Suprapubic skin (tissue), 4 donors: Measurements from ENCODE around the gene ASPRV1. TPM values are rescaled to one million over a fixed set of nuclear protein-coding genes. Genes with fewer than 3 reads are reported as not detected.

Experiments
- DNase-seq, 2 donors: peaks; one replicate each; pipeline ENCODE4 v3.0.0-alpha.2; 2019; ENCODE audit warnings: low spot score in 2 of 2
- H3K27ac ChIP-seq: fragments of 200-600 bp; sonication (generic); one replicate; pipeline ENCODE4 v1.5.1; 2019
- H3K27me3 ChIP-seq: fragments of 200-600 bp; sonication (generic); one replicate; pipeline ENCODE4 v1.5.1; 2019
- H3K36me3 ChIP-seq: fragments of 200-600 bp; sonication (generic); one replicate; pipeline ENCODE4 v1.5.1; 2019
- H3K4me1 ChIP-seq: fragments of 200-600 bp; sonication (generic); one replicate; pipeline ENCODE4 v1.5.1; 2019
- H3K4me3 ChIP-seq: fragments of 200-600 bp; sonication (generic); one replicate; pipeline ENCODE4 v1.5.1; 2019; ENCODE audit warnings: mild to moderate bottlenecking
- H3K9me3 ChIP-seq: fragments of 200-600 bp; sonication (generic); one replicate; pipeline ENCODE4 v1.5.1; 2019
- EP300 ChIP-seq: sonication (generic); formaldehyde crosslinking; IDR thresholded peaks from one replicate; pipeline ENCODE4 v1.6.1; 2017; ENCODE audit warnings: antibody characterized with exemption
- POLR2A ChIP-seq, 2 donors: fragments of 450-650 bp; IDR thresholded peaks; one replicate each; pipeline ENCODE4 v1.6.1; 2017; ENCODE audit warnings: antibody characterized with exemption in 2 of 2, mild to moderate bottlenecking in 2 of 2, moderate library complexity in 2 of 2
- POLR2AphosphoS5 ChIP-seq, 3 donors: sonication (generic); formaldehyde crosslinking; IDR thresholded peaks; one replicate each; pipeline ENCODE4 v1.6.1; 2017; ENCODE audit warnings: antibody characterized with exemption in 3 of 3
- WGBS: methylation state at CpG from one replicate; pipeline ENCODE4 v1.1.5; 2018; 5-methylcytosine and 5-hydroxymethylcytosine counted together
- total RNA-seq, 4 donors: library from RNA; depleted of rRNA; stranded (reverse); fragments of >200 nt; gene quantifications; one replicate each; pipeline ENCODE4 v1.1.0, GENCODE V29; 2016
- TF ChIP-seq, protein P1 (sequence below), 2 donors: fragments of 200-600 bp in 1 of 2; fragments of 450-650 bp in 1 of 2; sonication (generic) in 1 of 2; IDR thresholded peaks; one replicate each; pipeline ENCODE4 v1.5.1; 2016 to 2019; ENCODE audit warnings: antibody characterized with exemption in 2 of 2, mild to moderate bottlenecking in 1 of 2, moderate library complexity in 1 of 2

Gene ASPRV1
- total RNA-seq, 4 donors from 2014 or later = 45.3 to 805 (median 558) TPM

DNA sequence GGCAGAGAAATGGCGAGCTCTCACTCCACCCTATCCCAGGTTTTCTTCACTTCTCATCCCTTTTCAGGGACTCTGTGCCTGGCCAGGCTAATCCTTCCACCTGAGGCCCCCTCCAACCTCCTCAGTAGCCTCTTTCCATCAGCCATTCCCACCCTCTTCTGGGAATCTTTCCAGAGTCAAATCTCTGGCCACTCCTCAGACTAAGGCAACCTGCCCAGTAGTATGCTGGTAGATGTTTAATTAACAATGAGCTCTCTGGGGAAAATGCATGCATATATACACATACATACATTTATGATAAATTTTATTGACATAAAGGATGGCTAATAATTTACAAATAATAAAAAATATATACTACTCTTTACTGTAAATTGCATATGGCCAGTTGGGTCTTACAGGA lies 11.4 kb upstream of the ASPRV1 start:
- no peaks in the 10 kb centered on the region for H3K4me1 ChIP-seq
- WGBS = 95% methylated on average over 1 of the region's 1 CpG
- H3K36me3 ChIP-seq = no peaks in the 10 kb centered on the region
- TF ChIP-seq POLR2AphosphoS5 (IDR thresholded peaks at IDR 0.05) = no peak
- TF ChIP-seq EP300 = no peak
- TF ChIP-seq, protein P1, sequence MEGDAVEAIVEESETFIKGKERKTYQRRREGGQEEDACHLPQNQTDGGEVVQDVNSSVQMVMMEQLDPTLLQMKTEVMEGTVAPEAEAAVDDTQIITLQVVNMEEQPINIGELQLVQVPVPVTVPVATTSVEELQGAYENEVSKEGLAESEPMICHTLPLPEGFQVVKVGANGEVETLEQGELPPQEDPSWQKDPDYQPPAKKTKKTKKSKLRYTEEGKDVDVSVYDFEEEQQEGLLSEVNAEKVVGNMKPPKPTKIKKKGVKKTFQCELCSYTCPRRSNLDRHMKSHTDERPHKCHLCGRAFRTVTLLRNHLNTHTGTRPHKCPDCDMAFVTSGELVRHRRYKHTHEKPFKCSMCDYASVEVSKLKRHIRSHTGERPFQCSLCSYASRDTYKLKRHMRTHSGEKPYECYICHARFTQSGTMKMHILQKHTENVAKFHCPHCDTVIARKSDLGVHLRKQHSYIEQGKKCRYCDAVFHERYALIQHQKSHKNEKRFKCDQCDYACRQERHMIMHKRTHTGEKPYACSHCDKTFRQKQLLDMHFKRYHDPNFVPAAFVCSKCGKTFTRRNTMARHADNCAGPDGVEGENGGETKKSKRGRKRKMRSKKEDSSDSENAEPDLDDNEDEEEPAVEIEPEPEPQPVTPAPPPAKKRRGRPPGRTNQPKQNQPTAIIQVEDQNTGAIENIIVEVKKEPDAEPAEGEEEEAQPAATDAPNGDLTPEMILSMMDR (IDR thresholded peaks at IDR 0.05) = no peak
- TF ChIP-seq POLR2A (IDR thresholded peaks at IDR 0.05) = no peak
- no peaks in the 10 kb centered on the region for H3K9me3 ChIP-seq
- no peaks in the 10 kb centered on the region for H3K27me3 ChIP-seq
- H3K27ac ChIP-seq = no peak overlapping the region
- no peak overlapping the region for H3K4me3 ChIP-seq
- DNase-seq = no peak

DNA sequence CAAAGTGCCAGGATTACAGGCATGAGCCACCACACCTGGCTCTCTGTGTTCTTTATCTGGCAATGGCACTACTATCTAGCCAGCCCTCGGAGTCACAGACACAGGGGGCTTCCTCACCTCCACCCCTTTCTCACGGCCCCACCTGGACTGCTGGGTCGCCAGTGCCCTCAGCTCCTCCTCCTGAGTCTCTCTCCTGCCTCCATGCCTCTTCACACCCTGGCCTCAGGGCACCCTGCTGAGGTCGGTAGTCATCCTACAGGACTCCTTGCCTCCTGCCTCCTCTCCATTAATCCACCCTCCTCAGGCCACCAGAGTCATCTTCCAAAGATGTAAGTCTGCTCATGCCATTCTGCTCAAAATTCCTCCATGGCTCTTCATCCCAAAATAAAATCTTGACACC lies 8.6 kb upstream of the ASPRV1 start:
- Histone ChIP-seq H3K4me1 (no peaks in the 10 kb centered on the region), H3K9me3 (no peaks in the 10 kb centered on the region), H3K4me3 (no peak overlapping the region), H3K27me3 (no peaks in the 10 kb centered on the region), H3K36me3 (no peaks in the 10 kb centered on the region), H3K27ac (no peak overlapping the region)
- TF ChIP-seq POLR2A (IDR thresholded peaks at IDR 0.05) (no peak), POLR2AphosphoS5 (IDR thresholded peaks at IDR 0.05) (no peak), EP300 (no peak)
- TF ChIP-seq, protein P1 (IDR thresholded peaks at IDR 0.05) = no peak
- no peak for DNase-seq
- 67% methylated on average over 4 of the region's 4 CpGs for WGBS

DNA sequence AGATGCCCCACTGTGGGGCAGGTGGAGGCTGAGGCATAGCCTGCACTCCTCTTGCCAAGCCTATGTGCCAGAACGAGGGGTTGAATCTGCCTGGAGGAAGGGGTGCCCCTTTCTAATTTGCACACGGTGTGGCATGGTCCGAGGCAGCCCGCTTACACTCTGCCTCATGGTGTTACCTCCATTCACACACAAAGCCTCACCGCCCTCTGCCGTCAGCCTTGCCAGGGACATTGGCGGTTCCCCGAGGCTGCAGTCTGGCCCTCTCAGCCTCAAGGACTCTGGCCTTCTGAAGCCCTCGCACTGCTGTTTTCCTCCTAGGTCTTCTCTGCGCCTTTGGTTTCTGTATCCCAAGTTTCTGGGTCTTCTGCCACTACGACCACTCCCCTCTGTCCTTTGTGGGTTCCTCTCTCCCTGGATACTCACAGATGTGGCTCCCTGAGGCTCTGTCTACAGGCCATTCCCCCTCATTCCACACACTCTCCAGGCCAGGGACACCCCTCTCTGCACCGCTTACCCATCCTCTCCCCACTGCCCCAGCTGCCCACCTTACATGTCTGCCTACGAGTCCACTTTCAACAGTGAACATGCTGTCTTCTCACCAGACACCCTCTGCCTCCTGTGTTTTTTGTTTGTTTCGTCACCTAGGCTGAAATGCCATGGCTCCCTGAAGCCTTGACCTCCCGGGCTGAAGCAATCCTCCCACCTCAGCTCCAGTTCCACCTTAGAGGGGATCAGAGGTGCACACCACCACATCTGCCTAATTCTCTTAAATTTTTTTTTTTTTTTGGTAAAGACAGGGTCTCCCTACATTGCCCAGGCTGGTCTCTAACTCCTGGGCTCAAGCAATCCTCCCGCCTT lies 7.9 kb upstream of the ASPRV1 start:
- TF ChIP-seq, protein P1 (IDR thresholded peaks at IDR 0.05) = no peak
- TF ChIP-seq EP300 = no peak
- TF ChIP-seq POLR2AphosphoS5 (IDR thresholded peaks at IDR 0.05) = no peak
- no peak for TF ChIP-seq POLR2A (IDR thresholded peaks at IDR 0.05)
- no peaks in the 10 kb centered on the region for H3K27me3 ChIP-seq
- DNase-seq = no peak
- peaks cover 4% of the 10 kb centered on the region for H3K4me1 ChIP-seq
- H3K9me3 ChIP-seq = no peaks in the 10 kb centered on the region
- H3K36me3 ChIP-seq = no peaks in the 10 kb centered on the region
- H3K27ac ChIP-seq = no peak overlapping the region
- no peak overlapping the region for H3K4me3 ChIP-seq
- WGBS = 87% methylated on average over 16 of the region's 16 CpGs

DNA sequence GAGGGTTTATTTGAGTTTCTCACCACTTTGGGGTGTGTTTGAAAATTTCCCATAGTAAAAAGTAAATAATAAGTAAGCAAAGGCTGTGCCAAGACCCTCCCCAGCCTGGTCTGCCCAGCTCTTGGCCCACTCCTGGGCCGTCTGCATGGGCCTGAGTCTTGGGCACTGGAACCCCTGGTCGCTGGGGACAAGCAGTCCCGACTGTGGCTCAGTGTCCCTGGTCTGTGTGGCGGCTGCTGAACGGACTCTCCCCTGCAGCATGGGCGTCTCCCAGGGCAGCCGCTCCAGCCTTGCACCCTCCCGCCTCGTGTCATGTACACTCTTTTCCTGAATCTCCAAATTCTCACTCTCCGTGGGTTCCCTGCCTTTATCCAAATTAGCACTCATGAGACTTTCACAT lies 7.2 kb upstream of the ASPRV1 start:
- DNase-seq = no peak
- H3K27ac ChIP-seq = no peak overlapping the region
- 77% methylated on average over 9 of the region's 10 CpGs for WGBS
- H3K27me3 ChIP-seq = no peaks in the 10 kb centered on the region
- no peak overlapping the region for H3K4me3 ChIP-seq
- no peaks in the 10 kb centered on the region for H3K36me3 ChIP-seq
- H3K4me1 ChIP-seq = peaks cover 4% of the 10 kb centered on the region
- H3K9me3 ChIP-seq = no peaks in the 10 kb centered on the region
- TF ChIP-seq POLR2AphosphoS5 (IDR thresholded peaks at IDR 0.05) = no peak
- TF ChIP-seq, protein P1 (IDR thresholded peaks at IDR 0.05) = no peak
- no peak for TF ChIP-seq POLR2A (IDR thresholded peaks at IDR 0.05)
- no peak for TF ChIP-seq EP300

DNA sequence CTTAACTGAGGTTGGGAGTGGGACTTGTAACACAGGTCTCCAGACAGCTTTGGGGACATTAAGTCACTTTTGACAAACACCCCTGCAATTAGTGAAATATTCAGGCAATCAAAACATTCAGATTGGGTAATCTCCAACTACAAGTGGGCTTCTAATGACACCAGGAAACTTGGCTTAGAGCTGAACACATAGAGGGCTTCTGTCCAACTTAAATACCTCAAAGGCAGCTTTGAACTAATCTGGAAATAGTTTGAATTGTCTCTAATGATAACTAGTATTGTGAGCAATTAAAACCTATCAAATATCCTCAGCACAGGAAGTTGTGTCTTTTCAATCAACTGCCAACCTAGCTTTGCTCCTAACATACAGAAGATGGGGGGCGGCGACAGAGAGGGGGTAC lies 5.1 kb upstream of the ASPRV1 start:
- TF ChIP-seq EP300 (no peak), POLR2A (IDR thresholded peaks at IDR 0.05) (no peak), POLR2AphosphoS5 (IDR thresholded peaks at IDR 0.05) (no peak)
- TF ChIP-seq, protein P1 (IDR thresholded peaks at IDR 0.05) = no peak
- Histone ChIP-seq H3K36me3 (no peaks in the 10 kb centered on the region), H3K9me3 (no peaks in the 10 kb centered on the region), H3K4me1 (peaks cover 4% of the 10 kb centered on the region), H3K27ac (no peak overlapping the region), H3K27me3 (no peaks in the 10 kb centered on the region), H3K4me3 (no peak overlapping the region)
- 77% methylated on average over 2 of the region's 2 CpGs for WGBS
- no peak for DNase-seq
